Smooth muscle cell (in vitro differentiated cells): Measurements from ENCODE around the gene IL26. TPM values are rescaled to one million over a fixed set of nuclear protein-coding genes. Genes with fewer than 3 reads are reported as not detected.

Source experiments
- DNase-seq: peaks from one replicate; lab custom pipeline; 2025; ENCODE audit not compliant: unreplicated experiment; lab: John Stamatoyannopoulos, UW
- H2AFZ ChIP-seq: fragments of 200-600 bp; sonication (generic); 2 replicates; pipeline ENCODE4 v1.6.0; 2016; ENCODE audit warnings: antibody characterized with exemption, low read depth, mild to moderate bottlenecking
- H3F3A ChIP-seq: fragments of 200-600 bp; sonication (generic); 2 replicates; pipeline ENCODE4 v1.6.0; 2017; ENCODE audit warnings: antibody characterized with exemption, low read depth
- H3K27ac ChIP-seq: fragments of 200-600 bp; sonication (generic); 2 replicates; pipeline ENCODE4 v1.5.1; 2016; ENCODE audit warnings: low read depth, mild to moderate bottlenecking
- H3K27me3 ChIP-seq: fragments of 200-600 bp; sonication (generic); 2 replicates; pipeline ENCODE4 v1.6.1; 2016; ENCODE audit warnings: low read depth, mild to moderate bottlenecking
- H3K36me3 ChIP-seq: fragments of 200-600 bp; sonication (generic); 2 replicates; pipeline ENCODE4 v1.5.1; 2016; ENCODE audit warnings: low read depth
- H3K4me1 ChIP-seq: fragments of 200-600 bp; sonication (generic); 2 replicates; pipeline ENCODE4 v1.5.1; 2016; ENCODE audit warnings: low read depth
- H3K4me2 ChIP-seq: fragments of 200-600 bp; sonication (generic); 2 replicates; pipeline ENCODE4 v1.6.0; 2016; ENCODE audit warnings: mild to moderate bottlenecking
- H3K4me3 ChIP-seq: fragments of 200-600 bp; sonication (generic); 2 replicates; pipeline ENCODE4 v1.5.1; 2016; ENCODE audit warnings: mild to moderate bottlenecking
- H3K79me2 ChIP-seq: fragments of 200-600 bp; sonication (generic); 2 replicates; pipeline ENCODE4 v1.6.0; 2016; ENCODE audit warnings: low read depth, mild to moderate bottlenecking
- H3K9ac ChIP-seq: fragments of 200-600 bp; sonication (generic); 2 replicates; pipeline ENCODE4 v1.6.0; 2016; ENCODE audit warnings: low read depth
- H3K9me3 ChIP-seq: fragments of 200-600 bp; sonication (generic); replicated peaks from 2 replicates; pipeline ENCODE4 v1.5.1; 2016; ENCODE audit warnings: low read depth
- H4K20me1 ChIP-seq: fragments of 200-600 bp; sonication (generic); 2 replicates; pipeline ENCODE4 v1.6.0; 2016; ENCODE audit warnings: low read depth
- CTCF ChIP-seq: fragments of 200-600 bp; sonication (generic); IDR thresholded peaks from 2 replicates; pipeline ENCODE4 v1.5.1; 2017; ENCODE audit warnings: borderline replicate concordance, mild to moderate bottlenecking, antibody characterized with exemption; ENCODE audit not compliant: insufficient read depth, poor library complexity, severe bottlenecking
- WGBS: methylation state at CpG from one replicate; pipeline ENCODE4 v1.1.7; 2016; ENCODE audit warnings: low lambda C conversion rate; 5-methylcytosine and 5-hydroxymethylcytosine counted together
- polyA plus RNA-seq: library from polyadenylated mRNA; unstranded; fragments of >200 nt; fragmentation: Nextera tagmentation; extraction: Ambion mirVana; gene quantifications from 2 replicates; pipeline ENCODE4 v1.2.1, GENCODE V29; 2016
- total RNA-seq: library from RNA; depleted of rRNA; stranded (reverse); fragments of >200 nt; gene quantifications from 2 replicates; pipeline ENCODE4 v1.2.3, GENCODE V29; 2014

IL26 gene
- total and polyA plus RNA-seq, 2 experiments from 2014 or later = not detected

- H2AFZ ChIP-seq = no peak overlapping the region
- H3K27me3 ChIP-seq = no peaks in the 10 kb centered on the region
- H3K4me3 ChIP-seq = no peak overlapping the region
- 88% methylated on average over 2 of the region's 2 CpGs for WGBS
- H3F3A ChIP-seq = no peaks in the 10 kb centered on the region
- H3K9me3 ChIP-seq = no peaks in the 10 kb centered on the region
- no peaks in the 10 kb centered on the region for H4K20me1 ChIP-seq
- no peak for DNase-seq
- H3K79me2 ChIP-seq = no peaks in the 10 kb centered on the region
- TF ChIP-seq CTCF = no peak
- no peak overlapping the region for H3K27ac ChIP-seq
- no peak overlapping the region for H3K4me2 ChIP-seq
- H3K9ac ChIP-seq = no peak overlapping the region
- no peaks in the 10 kb centered on the region for H3K4me1 ChIP-seq
- no peaks in the 10 kb centered on the region for H3K36me3 ChIP-seq
These were observed 44.2 kb upstream of the IL26 start for GRCh38 chr12:68269779-68270178.

GRCh38 chr12:68268967-68269366, 43.4 kb upstream of the IL26 start:
- Histone ChIP-seq H3K4me2 (no peak overlapping the region), H3K36me3 (no peaks in the 10 kb centered on the region), H3K4me3 (no peak overlapping the region), H3K9ac (no peak overlapping the region), H3F3A (no peaks in the 10 kb centered on the region), H3K79me2 (no peaks in the 10 kb centered on the region), H2AFZ (no peak overlapping the region), H3K4me1 (no peaks in the 10 kb centered on the region), H3K27me3 (no peaks in the 10 kb centered on the region), H4K20me1 (no peaks in the 10 kb centered on the region), H3K27ac (no peak overlapping the region), H3K9me3 (no peaks in the 10 kb centered on the region)
- DNase-seq = no peak
- no peak for TF ChIP-seq CTCF

GRCh38 chr12:68267892-68268396, 42.3 kb upstream of the IL26 start:
- Histone ChIP-seq H3K9me3 (no peaks in the 10 kb centered on the region), H3K79me2 (no peaks in the 10 kb centered on the region), H3K9ac (no peak overlapping the region), H3K27me3 (no peaks in the 10 kb centered on the region), H3F3A (no peaks in the 10 kb centered on the region), H3K27ac (no peak overlapping the region), H2AFZ (no peak overlapping the region), H4K20me1 (no peaks in the 10 kb centered on the region), H3K4me3 (no peak overlapping the region), H3K36me3 (no peaks in the 10 kb centered on the region), H3K4me2 (no peak overlapping the region), H3K4me1 (no peaks in the 10 kb centered on the region)
- TF ChIP-seq CTCF = no peak
- WGBS = 70% methylated on average over 6 of the region's 6 CpGs
- DNase-seq = no peak

GRCh38 chr12:68264857-68265256, 39.2 kb upstream of the IL26 start:
- TF ChIP-seq CTCF = no peak
- H3K27ac ChIP-seq = no peak overlapping the region
- H3K4me2 ChIP-seq = no peak overlapping the region
- no peak overlapping the region for H3K9ac ChIP-seq
- no peaks in the 10 kb centered on the region for H3K9me3 ChIP-seq
- H3K27me3 ChIP-seq = no peaks in the 10 kb centered on the region
- no peak for DNase-seq
- no peaks in the 10 kb centered on the region for H4K20me1 ChIP-seq
- 93% methylated on average over 1 of the region's 2 CpGs for WGBS
- no peaks in the 10 kb centered on the region for H3K79me2 ChIP-seq
- H3K4me3 ChIP-seq = no peak overlapping the region
- no peaks in the 10 kb centered on the region for H3K36me3 ChIP-seq
- no peaks in the 10 kb centered on the region for H3K4me1 ChIP-seq
- H2AFZ ChIP-seq = no peak overlapping the region
- H3F3A ChIP-seq = no peaks in the 10 kb centered on the region
